ELR (cell line): ENCODE measurements around the gene NEURL4.

Source experiments
- DNase-seq: peaks from one replicate; pipeline ENCODE4 v3.0.0-alpha.2; 2015; ENCODE audit warnings: low read depth

The NEURL4 gene

DNA sequence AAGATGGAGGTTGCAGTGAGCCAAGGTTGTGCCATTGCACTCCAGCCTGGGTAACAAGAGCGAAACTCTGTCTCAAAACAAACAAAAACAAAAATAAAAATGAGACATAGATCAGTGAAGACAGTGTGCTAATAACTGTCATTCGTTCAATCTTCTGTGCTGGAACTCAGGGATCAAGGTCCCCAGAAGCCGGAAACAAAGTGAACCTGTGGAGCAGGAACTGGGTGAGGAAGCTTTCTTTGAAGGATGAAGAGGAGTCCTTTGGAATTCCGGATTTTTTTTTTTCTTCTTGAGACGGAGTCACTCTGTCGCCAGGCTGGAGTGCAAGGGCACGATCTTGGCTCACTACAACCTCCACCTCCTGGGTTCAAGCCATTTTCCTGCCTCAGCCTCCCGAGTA lies 49.7 kb downstream of the NEURL4 start:
- no peak for DNase-seq

DNA sequence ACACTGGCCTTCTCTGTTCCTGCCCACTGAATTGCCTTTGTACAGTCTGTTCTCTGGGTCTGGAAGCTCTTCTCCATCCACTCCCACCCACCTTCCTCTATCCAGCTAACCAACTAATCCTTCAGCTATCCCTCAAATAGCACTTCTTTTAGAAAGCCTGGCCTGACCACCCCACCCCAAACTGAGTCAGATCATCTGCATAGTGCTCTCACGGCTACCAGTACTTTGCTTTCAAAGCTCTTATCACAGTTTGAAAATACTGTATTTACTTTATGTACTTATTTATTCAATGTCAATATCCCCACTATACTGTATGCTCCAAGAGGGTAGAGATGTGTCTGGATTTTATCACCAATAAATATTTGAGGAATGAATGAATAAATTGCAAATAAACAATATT lies 62.4 kb downstream of the NEURL4 start:
- DNase-seq, result peak; percentile 76
